Liver (tissue), 9 donors: ENCODE data around the gene HOOK1. TPM values are rescaled to one million over a fixed set of nuclear protein-coding genes. Genes with fewer than 3 reads are reported as not detected.
"Not testable (repeated sequence)": the region's sequence is repeated elsewhere in the genome, so short reads cannot be mapped to it uniquely, and the experiment has no call there.

Source experiments
- DNase-seq: peaks from one replicate; pipeline ENCODE4 v3.0.0-alpha.2; 2017; ENCODE audit warnings: low spot score
- H3K27ac ChIP-seq, 2 donors: one replicate each; pipeline ENCODE4 v1.7.0; 2013; ENCODE audit warnings: inconsistent platforms in 2 of 2, low read length in 2 of 2, control low read depth in 1 of 2, low read depth in 1 of 2, mild to moderate bottlenecking in 1 of 2
- H3K27me3 ChIP-seq, 4 donors: one replicate each; pipeline versions ENCODE4 v1.6.1 to v1.7.0; 2013; ENCODE audit warnings: low read length in 3 of 4, inconsistent platforms in 1 of 4, mild to moderate bottlenecking in 1 of 4, moderate library complexity in 1 of 4; ENCODE audit not compliant: control insufficient read depth in 4 of 4, insufficient read depth in 4 of 4
- H3K36me3 ChIP-seq, 4 donors: one replicate each; pipeline versions ENCODE4 v1.6.1 to v1.7.0; 2013; ENCODE audit warnings: low read length in 3 of 4, mild to moderate bottlenecking in 3 of 4, low read depth in 1 of 4, moderate library complexity in 1 of 4; ENCODE audit not compliant: control insufficient read depth in 4 of 4, insufficient read depth in 3 of 4
- H3K4me1 ChIP-seq, 4 donors: one replicate each; pipeline versions ENCODE4 v1.6.1 to v1.7.0; 2013; ENCODE audit warnings: low read length in 3 of 4, mild to moderate bottlenecking in 3 of 4, moderate library complexity in 1 of 4; ENCODE audit not compliant: control insufficient read depth in 4 of 4, insufficient read depth in 4 of 4
- H3K4me3 ChIP-seq, 3 donors: one replicate each; pipeline versions ENCODE4 v1.6.1 to v1.7.0; 2013; ENCODE audit warnings: low read length in 3 of 3, control low read depth in 1 of 3, low read depth in 1 of 3, mild to moderate bottlenecking in 1 of 3
- H3K9ac ChIP-seq, 2 donors: one replicate each; pipeline ENCODE4 v1.7.0; 2013; ENCODE audit warnings: low read length in 2 of 2, mild to moderate bottlenecking in 2 of 2, moderate library complexity in 2 of 2, control low read depth in 1 of 2, low read depth in 1 of 2
- H3K9me3 ChIP-seq, 4 donors: one replicate each; pipeline versions ENCODE4 v1.6.1 to v1.7.0; 2013; ENCODE audit warnings: low read length in 3 of 4; ENCODE audit not compliant: control insufficient read depth in 4 of 4
- EGR1 ChIP-seq, 2 donors: IDR thresholded peaks; 2 replicates each; pipeline ENCODE4 v1.6.1; 2016 to 2018; ENCODE audit warnings: antibody characterized with exemption in 2 of 2, low read depth in 2 of 2
- FOXA1 ChIP-seq: IDR thresholded peaks from 2 replicates; pipeline ENCODE4 v1.6.1; 2016; ENCODE audit warnings: antibody characterized with exemption
- FOXA2 ChIP-seq: IDR thresholded peaks from 2 replicates; pipeline ENCODE4 v1.6.1; 2016; ENCODE audit warnings: antibody characterized with exemption
- HNF4A ChIP-seq, 2 donors: conservative IDR thresholded peaks; 2 replicates each; pipeline ENCODE4 v1.6.1; 2016; ENCODE audit warnings: antibody characterized with exemption in 2 of 2, mild to moderate bottlenecking in 2 of 2
- HNF4G ChIP-seq: IDR thresholded peaks from 2 replicates; pipeline ENCODE4 v1.6.1; 2016; ENCODE audit warnings: antibody characterized with exemption
- JUND ChIP-seq, 2 donors: IDR thresholded peaks; 2 replicates each; pipeline ENCODE4 v1.6.1; 2016; ENCODE audit warnings: antibody characterized with exemption in 2 of 2
- NR2F2 ChIP-seq: IDR thresholded peaks from 2 replicates; pipeline ENCODE4 v1.6.1; 2016; ENCODE audit warnings: antibody characterized with exemption
- SP1 ChIP-seq: IDR thresholded peaks from 2 replicates; pipeline ENCODE4 v1.6.1; 2018; ENCODE audit warnings: antibody characterized with exemption, mild to moderate bottlenecking
- TAF1 ChIP-seq: conservative IDR thresholded peaks from 2 replicates; pipeline ENCODE4 v1.6.1; 2016; ENCODE audit warnings: antibody characterized with exemption, mild to moderate bottlenecking
- YY1 ChIP-seq: IDR thresholded peaks from 2 replicates; pipeline ENCODE4 v1.6.1; 2016; ENCODE audit warnings: antibody characterized with exemption, mild to moderate bottlenecking
- WGBS: extraction: QIAGEN DNeasy Blood & Tissue Kit; methylation state at CpG from one replicate; pipeline ENCODE4 v1.1.7; 2013; 5-methylcytosine and 5-hydroxymethylcytosine counted together
- polyA plus RNA-seq, 2 donors: library from polyadenylated mRNA; stranded (reverse) in 1 of 2; unstranded in 1 of 2; fragments of 200-250 nt in 1 of 2; fragments of >200 nt in 1 of 2; fragmentation: Nextera tagmentation in 1 of 2; extraction: Ambion mirVana in 1 of 2; gene quantifications; one replicate each; pipeline versions ENCODE4 v1.2.1 to v1.2.3, GENCODE V29; 2013 to 2015
- total RNA-seq, 2 donors: library from RNA; depleted of rRNA; stranded (reverse); fragments of >200 nt; gene quantifications; one replicate each; pipeline ENCODE4 v1.2.3, GENCODE V29; 2014
- TF ChIP-seq, protein P1 (sequence below): IDR thresholded peaks from 2 replicates; pipeline ENCODE4 v1.6.1; 2016; ENCODE audit warnings: antibody characterized with exemption, mild to moderate bottlenecking
- TF ChIP-seq, protein P2 (sequence below): fragments of 150-350 bp; IDR thresholded peaks from 2 replicates; pipeline ENCODE4 v1.5.1; 2017; ENCODE audit warnings: improper control_type of control experiment, low read depth, low read length; ENCODE audit not compliant: missing input control
- donor health status: healthy.
- donor health status: healthy.
- donor health status: healthy.
- donor health status: healthy.
- donor health status: healthy.

HOOK1 gene
- total and polyA plus RNA-seq, 4 donors, result 10.3 to 33.4 (median 17.5) TPM

DNA sequence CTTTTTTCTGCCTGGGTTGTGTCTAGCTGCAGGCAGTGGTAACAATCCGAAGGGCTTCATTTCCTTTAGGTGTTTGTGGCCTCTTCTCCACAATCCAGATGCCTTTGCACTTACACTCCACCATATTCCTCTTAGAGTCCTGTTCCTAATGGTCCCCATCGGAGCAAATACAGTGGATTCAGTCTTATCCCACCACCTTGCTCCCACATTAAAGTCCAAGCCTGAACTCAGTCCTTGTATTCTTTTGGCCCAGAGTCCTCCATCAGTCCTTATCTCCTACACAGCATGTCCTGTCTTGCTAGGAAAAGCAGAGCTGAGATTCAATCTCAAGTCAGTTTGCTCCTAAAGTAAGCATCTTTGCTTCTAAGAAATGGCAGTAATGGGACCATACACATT lies 103.0 kb downstream of the HOOK1 start:
- H3K36me3 ChIP-seq, result peaks cover 0 to 4% (median 3%) of the 10 kb centered on the region in 4 donors
- WGBS, result 94% methylated on average over 2 of the region's 2 CpGs
- no peaks in the 10 kb centered on the region for H3K27me3 ChIP-seq
- no peaks in the 10 kb centered on the region for H3K9me3 ChIP-seq
- no peak overlapping the region for H3K27ac ChIP-seq
- no peak overlapping the region for H3K9ac ChIP-seq
- H3K4me3 ChIP-seq, result no peak overlapping the region
- peaks cover 5 to 13% (median 9%) of the 10 kb centered on the region in 4 donors for H3K4me1 ChIP-seq
- TF ChIP-seq EGR1 (IDR thresholded peaks at IDR 0.05; ENCODE audit: low read depth in 2 of 2) (no peak), FOXA2 (no peak), TAF1 (no peak), NR2F2 (no peak), YY1 (no peak), SP1 (no peak), JUND (IDR thresholded peaks at IDR 0.05) (no peak), HNF4A (conservative IDR thresholded peaks at IDR 0.05) (no peak), FOXA1 (no peak), HNF4G (no peak)
- TF ChIP-seq, protein P1, sequence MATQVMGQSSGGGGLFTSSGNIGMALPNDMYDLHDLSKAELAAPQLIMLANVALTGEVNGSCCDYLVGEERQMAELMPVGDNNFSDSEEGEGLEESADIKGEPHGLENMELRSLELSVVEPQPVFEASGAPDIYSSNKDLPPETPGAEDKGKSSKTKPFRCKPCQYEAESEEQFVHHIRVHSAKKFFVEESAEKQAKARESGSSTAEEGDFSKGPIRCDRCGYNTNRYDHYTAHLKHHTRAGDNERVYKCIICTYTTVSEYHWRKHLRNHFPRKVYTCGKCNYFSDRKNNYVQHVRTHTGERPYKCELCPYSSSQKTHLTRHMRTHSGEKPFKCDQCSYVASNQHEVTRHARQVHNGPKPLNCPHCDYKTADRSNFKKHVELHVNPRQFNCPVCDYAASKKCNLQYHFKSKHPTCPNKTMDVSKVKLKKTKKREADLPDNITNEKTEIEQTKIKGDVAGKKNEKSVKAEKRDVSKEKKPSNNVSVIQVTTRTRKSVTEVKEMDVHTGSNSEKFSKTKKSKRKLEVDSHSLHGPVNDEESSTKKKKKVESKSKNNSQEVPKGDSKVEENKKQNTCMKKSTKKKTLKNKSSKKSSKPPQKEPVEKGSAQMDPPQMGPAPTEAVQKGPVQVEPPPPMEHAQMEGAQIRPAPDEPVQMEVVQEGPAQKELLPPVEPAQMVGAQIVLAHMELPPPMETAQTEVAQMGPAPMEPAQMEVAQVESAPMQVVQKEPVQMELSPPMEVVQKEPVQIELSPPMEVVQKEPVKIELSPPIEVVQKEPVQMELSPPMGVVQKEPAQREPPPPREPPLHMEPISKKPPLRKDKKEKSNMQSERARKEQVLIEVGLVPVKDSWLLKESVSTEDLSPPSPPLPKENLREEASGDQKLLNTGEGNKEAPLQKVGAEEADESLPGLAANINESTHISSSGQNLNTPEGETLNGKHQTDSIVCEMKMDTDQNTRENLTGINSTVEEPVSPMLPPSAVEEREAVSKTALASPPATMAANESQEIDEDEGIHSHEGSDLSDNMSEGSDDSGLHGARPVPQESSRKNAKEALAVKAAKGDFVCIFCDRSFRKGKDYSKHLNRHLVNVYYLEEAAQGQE, result no peak
- TF ChIP-seq, protein P2, sequence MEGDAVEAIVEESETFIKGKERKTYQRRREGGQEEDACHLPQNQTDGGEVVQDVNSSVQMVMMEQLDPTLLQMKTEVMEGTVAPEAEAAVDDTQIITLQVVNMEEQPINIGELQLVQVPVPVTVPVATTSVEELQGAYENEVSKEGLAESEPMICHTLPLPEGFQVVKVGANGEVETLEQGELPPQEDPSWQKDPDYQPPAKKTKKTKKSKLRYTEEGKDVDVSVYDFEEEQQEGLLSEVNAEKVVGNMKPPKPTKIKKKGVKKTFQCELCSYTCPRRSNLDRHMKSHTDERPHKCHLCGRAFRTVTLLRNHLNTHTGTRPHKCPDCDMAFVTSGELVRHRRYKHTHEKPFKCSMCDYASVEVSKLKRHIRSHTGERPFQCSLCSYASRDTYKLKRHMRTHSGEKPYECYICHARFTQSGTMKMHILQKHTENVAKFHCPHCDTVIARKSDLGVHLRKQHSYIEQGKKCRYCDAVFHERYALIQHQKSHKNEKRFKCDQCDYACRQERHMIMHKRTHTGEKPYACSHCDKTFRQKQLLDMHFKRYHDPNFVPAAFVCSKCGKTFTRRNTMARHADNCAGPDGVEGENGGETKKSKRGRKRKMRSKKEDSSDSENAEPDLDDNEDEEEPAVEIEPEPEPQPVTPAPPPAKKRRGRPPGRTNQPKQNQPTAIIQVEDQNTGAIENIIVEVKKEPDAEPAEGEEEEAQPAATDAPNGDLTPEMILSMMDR, result no peak
- no peak for DNase-seq

DNA sequence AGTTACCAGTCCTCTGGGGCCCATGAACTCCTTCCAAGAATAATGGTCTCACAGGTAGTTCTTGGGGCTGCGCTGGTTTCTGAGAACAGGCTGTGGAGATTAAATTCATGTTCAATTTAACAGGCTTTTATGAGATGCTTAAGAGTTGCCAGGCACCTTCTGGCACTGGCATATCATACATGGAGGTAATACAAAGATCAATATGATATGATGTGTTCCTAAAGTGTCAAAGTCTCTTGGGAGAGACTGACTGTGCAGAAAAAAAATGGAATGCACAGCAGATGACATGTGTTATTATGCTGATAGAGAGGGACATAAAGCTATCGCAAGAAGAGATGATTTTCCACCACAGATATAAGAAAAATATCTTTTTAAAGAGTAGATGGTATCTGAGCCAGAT lies 105.0 kb downstream of the HOOK1 start:
- WGBS, result 92% methylated on average over 2 of the region's 2 CpGs
- DNase-seq, result no peak
- no peaks in the 10 kb centered on the region for H3K27me3 ChIP-seq
- H3K36me3 ChIP-seq, result peaks cover 0 to 4% (median 0%) of the 10 kb centered on the region in 4 donors
- H3K4me3 ChIP-seq, result no peak overlapping the region
- no peak overlapping the region for H3K27ac ChIP-seq
- H3K9ac ChIP-seq, result no peak overlapping the region
- TF ChIP-seq HNF4G (no peak), SP1 (no peak)
- H3K9me3 ChIP-seq, result no peaks in the 10 kb centered on the region
- H3K4me1 ChIP-seq, result peaks cover 3 to 18% (median 8%) of the 10 kb centered on the region in 4 donors

DNA sequence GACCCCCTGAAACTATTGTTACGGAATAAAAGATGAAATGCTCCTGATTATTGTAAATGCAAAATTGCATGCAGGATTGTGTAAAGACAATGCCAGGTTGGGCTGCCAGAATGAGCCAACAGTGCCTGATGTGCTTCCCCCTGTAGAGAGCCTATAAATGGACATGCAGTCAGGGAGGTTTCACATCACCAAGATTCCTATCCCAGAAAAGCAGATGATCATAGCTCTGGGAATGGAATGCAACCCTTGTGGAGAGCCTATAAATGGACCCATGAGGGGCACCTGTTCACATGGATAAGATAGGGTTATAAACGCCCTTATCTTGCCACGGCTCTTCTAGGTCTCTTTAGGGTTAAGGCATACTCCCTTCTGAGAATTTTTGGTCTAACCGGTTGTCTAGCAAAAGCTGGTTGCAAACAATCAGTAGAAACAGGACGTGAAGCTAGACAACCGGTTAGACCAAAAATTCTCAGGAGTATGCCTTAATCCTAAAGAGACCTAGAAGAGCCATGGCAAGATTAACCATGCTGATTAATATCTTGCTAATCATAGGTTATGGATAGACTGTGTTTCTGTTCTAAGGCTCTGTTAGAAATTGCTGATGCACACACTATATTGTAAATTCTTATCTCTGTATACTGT lies 106.6 kb downstream of the HOOK1 start:
- not testable (repeated sequence) for H3K36me3 ChIP-seq, H3K9ac ChIP-seq, H3K27ac ChIP-seq, H3K4me3 ChIP-seq, H3K9me3 ChIP-seq, H3K27me3 ChIP-seq, DNase-seq
- peaks cover 3 to 21% (median 8%) of the 10 kb centered on the region in 4 donors for H3K4me1 ChIP-seq
- 87% methylated on average over 6 of the region's 6 CpGs for WGBS
